ENCODE results near the gene PYDC1.

- TF ChIP-seq POLR2A (IDR thresholded peaks at IDR 0.05; ENCODE audit: low read depth, low read length), result no peak
- no peak for TF ChIP-seq SPI1 (IDR thresholded peaks at IDR 0.05; ENCODE audit: low read depth, low read length)
- TF ChIP-seq POLR2AphosphoS5 (IDR thresholded peaks at IDR 0.05; ENCODE audit: low read depth, low read length), result no peak
Observed at GRCh38 chr16:31228206-31228605, 11.3 kb upstream of the PYDC1 start.

Data from GM12891 (cell line).